Measurements from ENCODE around the gene DPF1.
"Not testable (repeated sequence)": the region's sequence is repeated elsewhere in the genome, so short reads cannot be mapped to it uniquely, and the experiment has no call there.

DPF1 gene

DNA sequence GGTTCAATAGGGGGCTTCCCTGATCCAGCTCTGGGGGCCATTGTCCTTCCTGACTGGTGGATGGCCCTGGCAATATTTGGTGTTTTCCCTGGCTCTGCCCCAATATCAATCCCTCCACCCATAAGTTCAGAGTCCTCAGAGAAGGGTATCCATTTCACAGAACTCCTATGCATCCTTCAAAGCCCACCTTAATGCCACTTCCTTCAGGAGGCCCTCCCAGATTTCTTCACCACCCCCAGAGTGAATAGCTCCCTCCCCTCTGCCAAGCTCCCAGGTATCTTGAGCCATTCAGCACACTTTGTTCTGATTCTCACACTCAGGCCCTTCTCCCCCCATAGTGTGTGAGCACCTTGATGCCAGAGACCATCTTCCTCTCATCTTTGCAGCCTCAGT, 26.4 kb upstream of the DPF1 start:
- DNase-seq = no peak

DNA sequence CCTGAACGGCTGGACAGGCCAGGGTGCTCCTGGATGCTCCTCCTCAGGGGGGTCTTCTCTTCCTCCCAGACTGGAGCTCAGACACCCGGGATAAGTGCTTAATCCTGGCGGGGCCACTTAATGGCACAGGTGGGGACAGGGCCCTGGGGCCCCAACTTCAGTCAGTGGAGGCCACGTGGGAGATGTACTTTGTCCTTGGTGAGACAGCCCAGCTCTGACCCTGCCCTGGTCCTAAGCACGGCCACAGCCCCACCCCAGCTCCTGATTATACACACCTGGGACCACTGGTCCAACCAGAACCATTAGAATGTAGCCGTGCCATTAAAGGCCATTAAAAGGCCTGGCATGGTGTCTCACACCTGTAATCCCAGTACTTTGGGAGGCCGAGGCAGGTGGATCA, 24.4 kb upstream of the DPF1 start:
- DNase-seq = no peak

DNA sequence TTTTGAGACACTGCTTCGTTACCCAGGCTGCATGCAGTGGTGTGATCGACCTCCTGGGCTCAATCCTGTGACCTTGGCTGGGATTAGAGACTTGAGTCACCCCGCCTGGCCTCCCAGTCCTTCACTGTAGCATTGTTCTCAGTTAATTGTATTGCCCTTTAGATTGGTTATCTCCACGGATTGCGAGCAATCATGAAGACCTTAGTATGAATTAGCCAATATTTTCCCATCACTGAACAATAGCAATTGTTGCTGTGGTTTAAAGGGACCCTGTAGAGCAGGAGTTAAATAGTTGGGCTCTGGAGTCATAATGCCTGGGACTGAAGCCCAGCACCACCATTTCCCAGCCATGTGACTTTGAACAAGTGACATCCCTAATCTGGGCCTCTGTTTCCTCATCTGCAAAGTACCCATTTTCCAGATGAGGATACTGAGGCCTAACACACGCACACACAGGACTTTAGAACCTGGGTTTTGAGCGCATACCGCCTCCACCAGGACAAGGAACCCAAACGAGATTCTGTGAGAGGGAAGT, 23.8 kb upstream of the DPF1 start:
- no peak for DNase-seq

DNA sequence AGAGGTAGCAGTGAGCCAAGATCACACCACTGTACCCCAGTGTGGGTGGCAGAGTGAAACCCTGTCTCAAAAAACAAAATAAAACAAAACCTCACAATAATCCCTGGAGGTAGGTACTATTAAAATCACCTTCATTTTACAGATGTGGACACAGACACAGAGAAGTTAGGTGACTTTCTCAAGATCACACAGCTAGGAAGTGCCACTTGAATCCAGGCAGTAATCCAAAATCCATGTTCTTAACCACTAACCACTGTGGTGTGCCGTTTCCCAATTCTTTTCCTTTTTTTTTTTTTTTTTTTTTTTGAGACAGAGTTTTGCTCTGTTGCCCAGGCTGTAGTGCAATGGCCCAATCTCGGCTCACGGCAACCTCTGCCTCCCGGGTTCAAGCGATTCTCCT, 23.1 kb upstream of the DPF1 start:
- DNase-seq = no peak

DNA sequence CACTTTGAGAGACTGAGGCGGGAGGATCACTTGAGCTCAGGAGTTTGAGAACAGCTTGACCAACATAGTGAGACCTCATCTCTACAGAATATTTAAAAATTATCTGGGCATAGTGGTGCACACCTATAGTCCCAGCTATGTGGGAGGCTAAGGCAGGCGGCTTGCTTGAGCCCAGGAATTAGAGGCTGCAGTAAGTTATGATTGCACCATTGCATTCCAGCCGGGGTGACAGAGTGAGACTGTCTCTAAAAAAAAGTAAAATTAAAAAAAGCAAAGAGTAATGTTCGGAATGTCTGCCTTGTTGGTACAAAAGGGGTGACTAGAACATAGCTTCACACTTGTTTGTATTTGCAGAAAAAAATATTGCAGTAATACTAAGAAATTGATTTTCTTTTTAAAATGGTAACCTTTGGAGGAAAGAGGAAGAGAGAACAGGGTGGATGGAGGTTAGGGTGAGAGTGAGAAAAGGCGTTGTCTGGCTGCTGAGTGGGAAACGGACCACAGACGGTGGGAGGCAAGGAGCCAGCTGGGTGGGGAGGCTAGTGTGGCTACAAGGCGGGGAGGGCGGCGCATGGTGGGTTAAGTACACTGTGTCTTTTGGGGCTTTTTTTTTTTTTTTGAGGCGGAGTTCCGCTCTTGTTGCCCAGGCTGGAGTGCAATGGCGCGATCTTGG, 21.9 kb upstream of the DPF1 start:
- no peak for DNase-seq

DNA sequence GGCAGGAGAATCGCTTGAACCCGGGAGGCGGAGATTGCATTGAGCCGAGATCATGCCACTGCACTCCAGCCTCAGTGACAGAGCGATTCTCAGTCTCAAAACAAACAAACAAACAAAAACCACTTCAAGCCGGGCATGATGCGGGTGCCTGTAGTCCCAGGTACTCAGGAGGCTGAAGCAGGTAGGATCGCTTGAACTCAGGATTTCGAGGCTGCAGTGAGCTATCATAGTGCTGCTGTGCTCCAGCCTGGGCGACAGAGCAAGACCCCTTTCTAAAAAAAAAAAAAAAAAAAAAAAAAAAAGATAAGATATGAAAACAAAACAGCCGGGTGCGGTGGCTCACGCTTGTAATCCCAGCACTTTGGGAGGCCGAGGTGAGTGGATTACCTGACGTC, 19.3 kb upstream of the DPF1 start:
- no peak for DNase-seq

DNA sequence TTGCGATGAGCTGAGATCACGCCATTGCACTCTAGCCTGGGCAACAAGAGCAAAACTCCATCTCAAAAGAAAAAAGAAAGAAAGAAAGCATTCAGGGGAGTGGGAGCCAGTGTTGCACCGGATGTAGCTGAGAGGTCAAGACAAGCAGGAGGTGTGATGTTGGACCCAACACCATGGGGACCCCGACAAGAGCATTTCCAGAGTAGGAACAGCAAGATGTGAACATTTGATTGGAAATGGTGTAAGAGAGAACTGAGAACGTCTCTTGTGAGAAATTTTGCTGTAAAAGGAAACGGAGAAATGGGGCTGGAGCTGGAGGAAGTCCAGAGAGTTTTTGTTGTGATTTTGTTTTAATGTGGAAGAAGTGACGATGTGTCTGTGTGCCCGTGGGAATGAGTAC, 15.8 kb upstream of the DPF1 start:
- DNase-seq = no peak

DNA sequence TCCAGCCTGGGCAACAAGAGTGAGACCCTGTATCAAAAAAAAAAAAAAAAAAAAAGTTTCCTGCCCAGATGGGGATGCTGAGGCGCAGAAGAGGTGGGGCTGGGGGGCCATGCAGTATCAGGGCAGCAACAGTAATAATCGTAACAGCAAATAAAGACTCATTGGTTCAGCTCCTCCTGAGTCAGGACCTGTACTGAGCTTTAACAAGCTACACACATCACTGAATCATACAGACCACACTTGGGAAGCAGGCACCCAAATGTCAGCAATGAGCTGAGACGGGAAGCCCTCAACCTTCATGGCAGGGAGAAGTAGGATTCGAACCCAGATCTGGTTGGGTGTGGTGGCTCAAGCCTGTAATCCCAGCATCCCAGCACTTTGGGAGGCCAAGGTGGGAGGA, 10.6 kb upstream of the DPF1 start:
- DNase-seq = no peak

DNA sequence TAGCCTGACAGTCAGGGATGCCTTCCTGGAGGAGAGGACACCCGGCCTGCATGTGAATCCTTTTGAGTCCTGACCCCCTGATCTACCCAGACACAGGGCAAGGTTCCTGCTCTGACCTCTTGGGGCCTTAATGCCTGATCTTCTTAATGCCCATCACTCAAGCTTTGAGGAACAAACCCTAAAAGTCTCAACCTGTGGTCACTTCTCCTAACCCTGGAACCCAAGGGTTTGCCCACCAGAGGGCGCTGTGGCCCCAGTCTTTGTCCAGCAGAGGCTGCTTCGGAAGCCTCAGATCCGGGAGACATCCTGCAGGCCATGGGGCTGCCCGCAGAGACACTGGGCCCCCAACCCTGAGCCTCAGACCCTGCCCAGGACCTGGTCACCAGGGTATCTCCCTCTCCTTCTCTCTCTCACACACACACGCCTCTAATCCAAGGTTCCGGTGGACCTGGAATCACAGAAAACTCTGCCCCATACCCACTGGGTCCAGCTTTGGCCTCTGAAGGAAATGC, 9.8 kb upstream of the DPF1 start:
- peak; percentile 71 to 76 for DNase-seq

DNA sequence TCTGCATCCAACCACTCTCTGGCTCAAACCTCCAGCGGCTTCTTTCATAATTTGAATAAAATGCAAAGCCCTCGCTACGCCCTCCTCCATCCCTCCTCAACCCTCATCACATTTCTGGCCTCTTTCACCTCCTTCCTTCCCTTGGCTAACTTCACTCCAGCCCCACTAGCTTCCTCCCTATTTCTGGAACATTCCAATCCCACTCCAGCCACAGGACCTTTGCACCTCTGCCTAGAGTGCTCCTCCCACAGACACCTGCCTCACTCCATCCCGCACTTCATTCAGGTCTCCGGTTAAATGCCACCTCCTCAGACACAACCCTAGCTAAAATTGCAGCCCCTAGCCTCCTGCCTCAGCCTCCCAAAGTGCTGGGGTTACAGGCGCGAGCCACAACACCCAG, 7.9 kb upstream of the DPF1 start:
- DNase-seq = no peak

DNA sequence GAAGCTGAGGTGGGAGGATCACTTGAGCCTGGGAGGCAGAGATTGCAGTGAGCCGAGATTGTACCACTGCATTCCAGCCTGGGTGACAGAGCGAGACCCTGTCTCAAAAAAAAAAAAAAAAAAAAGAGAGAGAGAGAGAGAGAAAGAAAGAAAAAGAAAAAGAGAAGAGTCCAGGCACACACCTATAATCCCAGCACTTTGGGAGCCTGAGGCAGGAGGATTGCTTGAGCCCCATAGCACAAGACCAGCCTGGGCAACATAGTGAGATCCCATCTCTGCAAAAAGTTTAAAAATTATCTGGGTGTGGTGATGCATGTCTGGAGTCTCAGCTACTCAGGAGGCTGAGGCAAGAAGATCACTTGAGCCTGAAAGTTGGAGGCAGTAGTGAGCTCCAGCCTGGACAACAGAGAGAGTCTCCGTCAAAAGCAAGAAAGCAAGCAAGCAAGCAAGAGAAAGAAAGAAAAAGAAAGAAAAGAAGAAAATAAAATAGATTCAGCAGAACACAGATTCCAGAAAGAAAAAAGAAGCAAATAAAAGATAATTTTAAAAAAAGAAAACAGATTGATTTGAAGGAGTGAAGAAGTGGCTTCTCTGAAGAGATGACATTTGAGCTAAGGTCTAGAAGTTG, 6.6 kb upstream of the DPF1 start:
- not testable (repeated sequence) for DNase-seq

DNA sequence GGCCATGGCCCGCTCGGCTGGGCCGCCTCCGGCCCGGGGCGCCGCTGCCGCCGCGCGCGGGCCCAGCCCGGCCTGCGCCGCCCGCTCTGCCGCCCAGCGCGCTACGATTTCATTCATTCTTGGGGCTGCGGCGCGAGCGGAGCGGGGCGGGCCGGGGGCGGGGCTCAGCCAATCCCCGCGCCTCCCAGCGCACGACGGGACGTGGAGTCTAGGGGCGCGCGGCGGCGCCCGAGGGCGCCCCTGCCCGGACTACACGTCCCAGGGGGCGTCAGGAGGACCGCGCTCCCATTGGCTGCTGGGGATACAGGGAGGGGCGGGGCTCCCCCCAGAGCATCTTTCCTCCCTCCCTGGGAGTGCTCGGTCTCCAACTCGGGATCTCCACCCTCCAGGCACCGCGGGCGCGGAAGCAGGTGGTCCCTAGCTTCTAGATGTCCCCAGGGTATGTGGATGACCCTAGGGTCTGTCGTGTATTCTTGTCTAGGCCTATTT, 5.6 kb upstream of the DPF1 start:
- peak; percentile 68 to 75 for DNase-seq

DNA sequence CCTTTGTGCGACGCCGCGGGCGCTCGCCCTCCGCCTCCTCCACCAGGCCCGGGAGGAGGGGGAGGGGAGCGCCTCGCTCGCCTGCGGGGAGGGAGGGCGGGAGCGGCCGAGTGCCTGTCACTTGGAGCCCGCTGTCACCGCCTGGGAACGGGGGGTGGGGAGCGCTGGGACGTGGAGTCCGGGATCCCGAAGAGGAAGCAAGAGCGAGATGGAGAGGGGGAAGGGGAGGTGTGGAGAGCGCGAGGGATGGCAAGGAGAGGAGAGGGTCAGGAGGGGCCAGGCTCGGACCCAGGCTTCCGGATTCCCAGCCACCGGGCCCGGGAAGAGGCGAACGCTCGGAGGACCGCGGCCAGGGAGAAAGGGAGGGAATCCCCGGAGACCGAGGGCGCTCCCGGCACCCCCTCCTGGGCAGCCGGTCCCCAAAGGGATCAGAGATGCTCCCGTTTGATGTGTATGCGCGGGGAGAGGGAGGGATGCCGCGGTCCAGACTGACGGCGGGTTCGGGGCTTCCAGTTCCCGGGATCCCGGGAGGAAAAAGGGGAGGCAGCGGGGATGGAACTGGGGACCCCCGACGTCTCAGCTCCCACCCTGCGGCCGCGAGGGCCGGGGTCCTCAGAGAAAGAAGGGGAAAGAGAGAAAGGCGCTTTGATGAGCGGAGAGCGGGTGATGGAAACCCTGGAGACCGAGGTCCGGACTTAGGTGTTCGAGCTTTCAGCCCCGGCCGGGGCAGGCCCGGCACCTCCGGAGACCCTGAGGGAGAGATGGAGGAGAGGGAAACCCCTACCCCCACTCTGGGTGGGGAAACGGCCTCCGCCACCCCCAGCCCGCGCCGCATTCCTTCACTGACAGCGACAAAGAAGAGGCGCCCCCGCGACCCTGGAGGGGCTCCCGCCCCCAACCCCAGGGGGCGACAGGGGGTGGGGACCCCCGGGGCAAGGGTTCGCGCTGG, 4.7 kb upstream of the DPF1 start:
- DNase-seq = no peak

DNA sequence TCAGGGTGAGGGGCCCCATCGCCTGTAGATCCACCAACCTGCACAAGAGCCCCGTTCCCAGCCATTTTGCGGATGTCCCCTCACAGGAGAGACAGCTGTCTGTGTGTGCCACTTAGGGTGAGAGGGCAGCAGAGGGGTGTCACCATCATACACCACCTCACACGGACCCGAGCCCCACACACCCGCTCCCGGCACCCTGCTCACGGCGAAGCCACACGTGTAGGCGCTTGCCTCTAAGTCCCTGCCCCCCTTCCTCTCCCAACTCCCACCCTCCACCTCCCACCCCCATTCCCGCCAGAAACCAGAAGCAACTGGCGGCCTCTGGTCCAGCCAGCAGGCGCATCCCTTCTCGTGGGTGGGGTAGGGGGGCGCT, 4.0 kb upstream of the DPF1 start:
- no peak for DNase-seq

DNA sequence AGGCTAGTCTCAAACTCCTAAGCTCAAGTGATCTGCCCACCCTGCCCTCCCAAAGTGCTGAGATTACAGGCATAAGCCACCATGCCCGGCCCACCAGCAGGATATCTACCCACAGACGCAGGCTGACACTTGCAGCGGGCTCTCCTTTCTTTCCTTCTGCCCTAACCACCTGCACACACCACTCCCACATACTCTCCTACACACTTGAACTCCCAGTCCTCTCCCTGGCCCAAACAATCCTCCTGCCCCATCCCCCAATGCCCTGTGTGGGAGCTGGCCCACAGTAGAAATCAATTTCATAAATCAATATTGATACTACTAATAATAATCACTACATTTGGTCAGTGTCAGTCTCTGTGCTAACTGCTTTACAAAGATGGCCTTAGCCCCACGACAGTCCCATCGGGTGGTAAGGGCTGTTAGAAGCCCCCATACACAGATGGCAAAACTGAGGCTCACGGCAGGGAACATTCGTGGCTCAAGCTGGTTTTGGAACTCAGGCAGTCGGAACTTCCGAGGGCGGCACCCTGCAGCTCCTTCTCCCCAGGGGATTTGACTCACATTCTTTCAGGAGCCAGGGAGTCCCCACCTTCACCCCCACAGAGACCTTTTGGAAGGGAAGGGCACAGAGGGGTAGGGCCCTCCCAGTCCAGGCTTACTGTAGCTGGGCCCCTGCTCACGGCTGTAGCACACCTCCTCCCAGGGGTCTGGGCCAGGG, 3.4 kb upstream of the DPF1 start:
- no peak for DNase-seq

DNA sequence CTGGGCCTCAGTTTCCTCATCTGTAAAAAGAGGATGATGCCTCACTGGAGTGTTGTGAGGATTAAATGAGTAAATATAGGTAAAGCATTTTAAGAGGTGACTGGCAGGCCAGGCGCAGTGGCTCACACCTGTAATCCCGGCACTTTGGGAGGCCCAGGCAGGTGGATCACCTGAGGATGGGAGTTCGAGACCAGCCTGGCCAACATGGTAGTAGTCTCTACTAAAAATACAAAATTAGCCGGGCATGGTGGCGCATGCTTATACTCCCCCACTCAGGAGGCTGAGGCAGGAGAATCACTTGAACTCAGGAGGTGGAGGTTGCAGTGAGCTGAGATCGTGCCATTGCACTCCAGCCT, 819 bp upstream of the DPF1 start:
- DNase-seq = not testable (repeated sequence)

DNA sequence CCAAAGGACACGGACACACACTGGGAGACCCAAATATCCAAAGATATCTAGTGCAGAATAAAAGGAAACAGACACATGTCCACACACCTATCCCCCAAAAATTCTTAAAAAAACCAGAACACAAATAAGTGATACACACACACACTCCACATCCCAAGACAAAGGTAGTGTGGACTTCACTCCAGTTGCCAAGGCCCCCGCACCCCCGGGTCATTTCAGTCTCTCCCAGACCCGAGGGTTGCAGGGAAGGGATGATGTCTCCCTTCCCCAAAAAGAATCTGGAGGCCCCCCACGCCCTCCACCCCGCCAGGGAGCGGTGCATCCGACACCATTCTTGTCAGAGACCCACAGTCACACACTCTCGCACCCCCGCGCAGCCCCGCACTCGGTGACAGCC, 407 bp downstream of the DPF1 start:
- no peak for DNase-seq

DNA sequence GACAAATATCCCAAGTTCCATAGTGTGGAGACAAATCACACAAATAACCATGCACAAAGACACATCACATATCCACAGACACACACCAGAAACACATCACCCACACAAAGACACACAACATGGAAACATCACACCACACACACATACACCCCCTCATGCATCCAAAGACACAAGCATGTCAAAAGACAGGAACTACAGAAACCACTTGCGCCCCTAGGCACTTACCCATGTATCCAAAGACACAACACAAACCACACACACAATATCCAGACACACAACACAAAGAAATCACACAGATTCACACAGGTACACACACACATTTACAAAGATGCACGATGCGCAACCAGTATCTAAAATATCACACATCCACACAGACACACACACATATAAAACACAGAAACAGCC, 901 bp downstream of the DPF1 start:
- no peak for DNase-seq

DNA sequence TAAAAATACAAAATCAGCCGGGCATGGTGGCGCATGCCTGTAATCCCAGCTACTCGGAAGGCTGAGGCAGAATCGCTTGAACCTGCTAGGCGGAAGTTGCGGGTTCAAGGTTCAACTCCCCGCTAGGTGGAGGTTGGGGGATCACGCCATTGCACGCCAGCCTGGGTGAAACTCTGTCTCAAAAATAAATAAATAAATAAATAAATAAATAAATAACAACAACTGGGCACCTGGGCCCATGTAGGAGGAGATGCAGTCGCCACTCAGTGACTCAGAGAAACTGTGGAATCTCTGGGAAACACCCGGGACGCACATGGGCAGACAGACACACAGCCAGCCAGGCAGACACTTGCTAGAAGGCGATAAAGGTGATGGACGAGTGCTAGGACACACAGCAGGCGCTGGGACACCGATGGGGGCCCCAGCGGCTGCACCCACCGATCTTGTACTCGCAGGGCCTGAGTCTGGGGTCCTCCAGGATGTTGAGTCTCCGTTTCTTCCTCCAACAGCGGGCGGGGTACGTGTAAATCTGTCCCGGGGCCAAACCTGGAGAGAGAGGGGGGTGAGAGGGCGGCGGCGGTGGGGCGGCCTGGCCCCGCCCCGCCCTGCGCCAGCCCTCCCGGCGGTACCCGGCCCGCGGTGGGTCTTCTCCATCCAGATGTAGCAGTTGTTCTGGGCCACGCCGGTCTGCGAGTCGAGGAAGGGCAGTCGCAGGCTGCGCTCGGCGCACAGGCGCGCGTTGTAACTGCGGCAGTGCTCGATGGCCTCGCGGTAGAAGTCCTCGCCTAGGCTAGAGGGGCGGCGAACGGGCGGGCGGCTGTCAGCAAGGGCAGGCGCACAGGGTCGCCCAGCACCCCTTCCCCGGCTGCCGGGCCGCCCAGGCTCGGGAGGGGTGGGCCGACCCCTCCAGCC, 1.8 kb downstream of the DPF1 start:
- no peak for DNase-seq

DNA sequence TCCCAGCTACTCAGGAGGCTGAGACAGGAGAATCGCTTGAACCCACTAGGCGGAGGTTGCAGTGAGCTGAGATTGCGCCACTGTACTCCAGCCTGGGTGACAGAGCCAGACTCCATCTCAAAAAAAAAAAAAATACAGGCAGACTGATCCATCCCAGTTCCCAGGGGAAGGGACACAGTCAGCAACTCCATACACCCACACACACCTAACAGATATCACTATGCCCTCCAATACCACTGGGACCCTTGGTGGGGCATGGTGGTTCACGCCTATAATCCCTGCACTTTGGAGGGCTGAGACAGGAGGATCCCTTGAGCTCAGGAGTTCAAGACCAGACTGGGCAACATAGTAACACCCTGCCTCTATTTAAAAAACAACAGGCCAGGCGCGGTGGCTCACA, 2.6 kb downstream of the DPF1 start:
- no peak for DNase-seq

DNA sequence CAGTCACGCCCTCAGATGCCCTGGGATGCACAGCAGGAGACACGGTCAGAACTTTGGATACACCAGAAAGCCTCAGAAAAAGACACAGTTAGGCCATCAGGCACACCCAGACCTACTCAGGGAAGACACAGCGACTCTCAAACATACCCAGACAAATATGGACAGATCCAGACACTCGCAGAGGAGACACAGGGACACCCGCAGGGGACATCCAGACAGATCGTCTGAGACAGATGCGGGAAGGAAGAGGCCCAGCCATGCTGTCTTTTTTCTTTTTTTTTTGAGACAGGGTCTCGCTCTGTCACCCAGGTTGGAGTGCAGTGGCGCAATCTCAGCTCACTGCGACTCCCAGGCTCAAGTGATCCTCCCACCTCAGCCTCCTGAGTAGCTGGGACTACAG, 4.8 kb downstream of the DPF1 start:
- no peak for DNase-seq

DNA sequence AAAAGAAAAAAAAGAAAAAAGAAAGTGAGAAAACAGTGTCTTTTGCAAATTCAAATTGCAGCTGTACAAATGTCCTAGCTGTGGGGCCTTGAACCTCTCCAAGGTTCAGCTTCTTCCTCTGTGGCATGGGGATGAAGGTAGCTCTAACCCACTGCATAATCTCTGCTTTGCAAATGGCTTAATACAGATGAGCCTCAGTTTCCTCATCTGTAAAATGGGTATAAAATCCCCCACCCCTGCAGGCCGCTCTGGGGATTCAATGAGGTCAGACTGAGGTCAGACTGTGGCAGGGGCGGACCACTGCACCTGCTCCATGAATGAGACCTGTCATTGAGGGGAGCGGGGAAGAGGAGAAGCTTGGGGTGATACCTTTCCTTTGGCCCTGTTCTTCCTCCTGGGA, 5.8 kb downstream of the DPF1 start:
- DNase-seq = no peak

Measured in CD4-positive, alpha-beta T cell treated with Interferon alpha-2 for 1 hour (primary cell).